Measurements from ENCODE around the gene LTB4R. TPM values are rescaled to one million over a fixed set of nuclear protein-coding genes. Genes with fewer than 3 reads are reported as not detected.
A peak's percentile ranks its signal among the peaks of the same experiment; 100 is the strongest.

The LTB4R gene
- total and polyA plus RNA-seq, 8 donors = 1.9 to 15.5 (median 2.6) TPM

DNA sequence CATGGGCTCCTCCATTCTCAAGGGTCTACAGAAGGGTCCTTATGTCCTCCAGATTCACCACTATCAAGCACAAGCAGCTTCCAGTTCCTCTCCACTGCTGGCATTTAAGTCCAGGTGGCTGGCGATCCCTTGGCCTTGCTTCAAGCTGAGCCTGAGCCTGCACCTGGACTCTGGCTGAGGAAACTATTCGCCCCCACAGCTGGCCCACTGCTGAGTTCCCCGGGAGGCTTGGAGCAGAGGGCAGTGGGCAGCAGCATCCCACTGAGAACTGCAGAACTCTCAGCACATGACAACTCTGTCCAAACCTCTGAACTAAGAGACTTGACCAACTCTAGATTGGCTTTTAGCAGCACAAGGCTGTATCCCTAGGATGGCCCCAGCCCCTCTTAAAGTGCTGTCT lies 28.6 kb upstream of the LTB4R start:
- Histone ChIP-seq H3K4me1 (no peaks in the 10 kb centered on the region), H3K36me3 (no peaks in the 10 kb centered on the region), H3K9me3 (no peaks in the 10 kb centered on the region), H3K4me3 (no peak overlapping the region), H3K27ac (no peak overlapping the region), H3K27me3 (no peaks in the 10 kb centered on the region)
- FAIRE-seq = no peak
- ATAC-seq = no peak
- intact Hi-C loops (cut with DNase I) = loop anchor here in 1 of 3 donors (5.0 kb wide), 1 partner anchor 35 kb away; no protein-coding TSS in a partner anchor
- DNase-seq = peak in 1 of 6 donors; percentile 12
- 58 to 65% methylated on average over 3 of the region's 3 CpGs for WGBS, 2 donors
- TF ChIP-seq, protein P1, sequence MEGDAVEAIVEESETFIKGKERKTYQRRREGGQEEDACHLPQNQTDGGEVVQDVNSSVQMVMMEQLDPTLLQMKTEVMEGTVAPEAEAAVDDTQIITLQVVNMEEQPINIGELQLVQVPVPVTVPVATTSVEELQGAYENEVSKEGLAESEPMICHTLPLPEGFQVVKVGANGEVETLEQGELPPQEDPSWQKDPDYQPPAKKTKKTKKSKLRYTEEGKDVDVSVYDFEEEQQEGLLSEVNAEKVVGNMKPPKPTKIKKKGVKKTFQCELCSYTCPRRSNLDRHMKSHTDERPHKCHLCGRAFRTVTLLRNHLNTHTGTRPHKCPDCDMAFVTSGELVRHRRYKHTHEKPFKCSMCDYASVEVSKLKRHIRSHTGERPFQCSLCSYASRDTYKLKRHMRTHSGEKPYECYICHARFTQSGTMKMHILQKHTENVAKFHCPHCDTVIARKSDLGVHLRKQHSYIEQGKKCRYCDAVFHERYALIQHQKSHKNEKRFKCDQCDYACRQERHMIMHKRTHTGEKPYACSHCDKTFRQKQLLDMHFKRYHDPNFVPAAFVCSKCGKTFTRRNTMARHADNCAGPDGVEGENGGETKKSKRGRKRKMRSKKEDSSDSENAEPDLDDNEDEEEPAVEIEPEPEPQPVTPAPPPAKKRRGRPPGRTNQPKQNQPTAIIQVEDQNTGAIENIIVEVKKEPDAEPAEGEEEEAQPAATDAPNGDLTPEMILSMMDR (IDR thresholded peaks at IDR 0.05) = no peak

- DNase-seq (peak in 1 of 6 donors; percentile 27), FAIRE-seq (no peak), ATAC-seq (no peak)
- H3K27ac ChIP-seq = no peak overlapping the region
- no peaks in the 10 kb centered on the region for H3K9me3 ChIP-seq
- WGBS, 2 donors = 90 to 91% methylated on average over 5 of the region's 5 CpGs
- H3K4me1 ChIP-seq = no peaks in the 10 kb centered on the region
- intact Hi-C loops (cut with DNase I) = loop anchor here in 1 of 3 donors (5.0 kb wide), 1 partner anchor 37 kb away; no protein-coding TSS in a partner anchor
- H3K27me3 ChIP-seq = no peaks in the 10 kb centered on the region
- TF ChIP-seq, protein P1 (IDR thresholded peaks at IDR 0.05) = no peak
- no peak overlapping the region for H3K4me3 ChIP-seq
- H3K36me3 ChIP-seq = no peaks in the 10 kb centered on the region
These were observed 27.4 kb upstream of the LTB4R start for GRCh38 chr14:24283796-24284460.

DNA sequence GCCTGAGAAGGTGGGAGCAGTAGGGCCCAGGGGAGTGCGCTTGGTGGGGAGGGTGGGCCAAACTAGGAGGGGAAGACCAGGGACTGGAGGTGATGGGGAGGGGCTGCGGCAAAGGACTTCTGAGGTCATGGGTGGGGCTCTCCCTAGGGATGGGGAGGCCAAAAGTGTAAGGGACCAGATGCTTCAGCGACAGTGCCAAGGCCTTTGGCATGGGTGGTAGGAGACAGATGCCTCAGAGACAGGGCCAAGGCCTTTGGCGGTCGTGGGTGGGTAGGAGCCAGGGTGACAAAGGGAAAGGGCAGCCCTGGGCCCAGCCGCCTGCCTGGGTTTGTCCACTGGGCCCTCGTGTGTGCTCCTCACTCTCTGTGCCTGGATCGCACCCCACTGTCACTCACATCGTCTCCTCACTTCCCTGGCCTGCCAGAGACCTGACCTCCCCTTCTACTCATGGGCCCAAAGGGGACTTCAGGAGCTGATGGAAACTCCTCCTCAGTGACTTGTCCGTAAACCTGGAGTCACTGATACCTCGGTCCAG lies 26.7 kb upstream of the LTB4R start:
- TF ChIP-seq, protein P1 (IDR thresholded peaks at IDR 0.05) = no peak
- H3K4me1 ChIP-seq = no peaks in the 10 kb centered on the region
- no peaks in the 10 kb centered on the region for H3K9me3 ChIP-seq
- peak in 1 of 6 donors; percentile 37 for DNase-seq
- H3K27me3 ChIP-seq = no peaks in the 10 kb centered on the region
- intact Hi-C loops (cut with DNase I) = loop anchor here in 1 of 3 donors (5.0 kb wide), 1 partner anchor 37 kb away; no protein-coding TSS in a partner anchor
- ATAC-seq = no peak
- WGBS, 2 donors = 76 to 89% methylated on average over 9 to 11 of the region's 11 CpGs
- H3K4me3 ChIP-seq = no peak overlapping the region
- no peak overlapping the region for H3K27ac ChIP-seq
- H3K36me3 ChIP-seq = peaks cover 0 to 2% (median 0%) of the 10 kb centered on the region in 3 donors
- no peak for FAIRE-seq

- FAIRE-seq = no peak
- H3K4me1 ChIP-seq = no peaks in the 10 kb centered on the region
- H3K27me3 ChIP-seq = no peaks in the 10 kb centered on the region
- H3K9me3 ChIP-seq = no peaks in the 10 kb centered on the region
- no peak overlapping the region for H3K4me3 ChIP-seq
- TF ChIP-seq, protein P1 (IDR thresholded peaks at IDR 0.05) = no peak
- intact Hi-C loops (cut with DNase I) = no loop called here
- peak in 1 of 6 donors; percentile 9 for DNase-seq
- 70 to 76% methylated on average over 4 of the region's 4 CpGs for WGBS, 2 donors
- H3K36me3 ChIP-seq = peaks cover 0 to 10% (median 0%) of the 10 kb centered on the region in 3 donors
- H3K27ac ChIP-seq = no peak overlapping the region
- ATAC-seq = no peak
These were observed 26.0 kb upstream of the LTB4R start for GRCh38 chr14:24285351-24285750.

GRCh38 chr14:24286996-24287395 lies 24.3 kb upstream of the LTB4R start:
- Histone ChIP-seq H3K27me3 (no peaks in the 10 kb centered on the region), H3K4me1 (no peaks in the 10 kb centered on the region), H3K27ac (no peak overlapping the region), H3K4me3 (no peak overlapping the region), H3K9me3 (no peaks in the 10 kb centered on the region), H3K36me3 (peaks cover 0 to 12% (median 0%) of the 10 kb centered on the region in 3 donors)
- ATAC-seq = no peak
- intact Hi-C loops (cut with DNase I) = no loop called here
- WGBS, 2 donors = 90 to 93% methylated on average over 5 of the region's 5 CpGs
- FAIRE-seq = no peak
- TF ChIP-seq, protein P1 (IDR thresholded peaks at IDR 0.05) = no peak
- DNase-seq = peak in 1 of 6 donors; percentile 32

All from pancreas (tissue), 10 donors.